ENCODE measurements around the gene SERGEF.

SERGEF gene

DNA sequence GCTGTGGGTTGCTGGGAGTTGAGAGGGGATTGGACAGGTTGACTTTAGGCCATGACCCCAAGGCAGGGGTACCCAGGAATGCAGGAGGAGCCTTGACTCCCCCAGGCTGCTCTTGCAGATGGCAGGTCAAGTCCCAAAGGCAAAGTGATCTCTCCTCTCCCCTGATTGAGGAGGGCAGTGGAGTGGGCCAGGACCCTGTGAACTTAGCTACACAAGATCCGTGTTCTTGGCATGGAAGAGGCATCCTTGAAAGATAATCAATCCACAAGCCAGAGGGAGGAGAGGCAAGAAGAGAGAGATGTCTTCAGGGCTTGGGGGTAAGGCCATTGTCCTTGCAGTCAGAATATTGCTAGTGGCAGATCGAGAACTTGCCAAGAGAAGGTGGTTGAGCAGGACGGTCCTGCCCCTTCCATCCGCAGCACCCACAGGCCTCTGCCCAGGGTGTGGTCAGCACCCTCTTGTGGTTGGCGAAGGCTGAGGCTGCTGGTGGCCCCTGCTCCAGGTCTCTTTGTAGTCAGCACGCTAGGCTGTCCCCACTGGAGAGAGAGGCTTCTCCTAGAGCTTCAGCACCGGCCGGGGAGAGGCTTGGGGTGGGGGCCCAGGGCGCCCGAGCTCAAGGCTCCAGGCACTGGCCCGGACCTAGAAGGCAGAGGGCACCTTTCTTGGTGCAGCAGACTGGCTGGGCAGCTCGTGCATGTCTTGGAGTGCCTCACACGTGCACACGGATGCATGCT is 232.8 kb downstream of the SERGEF start:
- DNase-seq, result no peak

DNA sequence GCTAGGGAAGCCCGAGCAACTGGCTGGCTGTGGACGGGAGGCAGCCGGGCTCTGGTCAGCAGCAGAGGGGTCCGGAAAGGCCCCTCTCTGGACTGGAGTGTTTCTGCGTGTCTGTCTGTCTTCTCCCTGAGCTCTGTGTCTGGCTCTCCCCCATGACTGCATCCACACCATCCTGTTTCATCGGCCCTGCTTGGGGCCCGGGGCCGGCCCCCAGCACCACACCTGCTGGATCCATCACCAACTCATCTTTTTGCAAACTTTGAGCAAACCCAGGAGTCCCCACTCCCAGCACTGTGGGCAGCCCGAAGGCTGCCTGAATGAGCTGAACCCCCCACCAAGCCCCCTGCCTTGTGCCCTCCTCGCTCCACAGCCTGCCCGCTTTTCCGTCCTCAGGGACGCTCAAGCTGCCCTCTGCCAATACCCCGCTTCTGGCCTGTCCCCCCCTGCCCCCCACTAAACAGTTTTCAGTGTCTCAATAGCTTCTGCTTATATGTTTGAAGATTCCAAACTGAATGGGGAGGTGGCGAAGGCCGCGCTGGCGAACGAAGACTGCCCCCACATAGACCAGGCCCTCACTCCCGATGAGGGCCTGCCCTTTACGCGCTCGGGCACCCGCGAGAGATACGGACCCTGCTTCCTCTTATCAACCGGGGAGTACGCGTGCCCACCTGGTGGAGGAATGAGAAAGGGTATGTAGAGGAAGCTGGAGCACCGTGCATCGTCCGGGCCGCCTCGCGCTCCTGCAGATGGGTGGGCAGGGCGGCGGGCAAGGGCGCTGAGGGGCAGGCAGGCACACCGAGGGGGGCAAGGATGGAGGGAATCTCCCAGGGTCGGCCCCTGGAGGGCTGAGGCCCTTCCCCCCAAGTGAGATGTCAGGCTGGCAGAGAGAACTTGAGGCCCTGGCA is 233.6 kb downstream of the SERGEF start:
- DNase-seq, result no peak

GRCh38 chr11:17778352-17778751 is 234.5 kb downstream of the SERGEF start:
- DNase-seq, result no peak

DNA sequence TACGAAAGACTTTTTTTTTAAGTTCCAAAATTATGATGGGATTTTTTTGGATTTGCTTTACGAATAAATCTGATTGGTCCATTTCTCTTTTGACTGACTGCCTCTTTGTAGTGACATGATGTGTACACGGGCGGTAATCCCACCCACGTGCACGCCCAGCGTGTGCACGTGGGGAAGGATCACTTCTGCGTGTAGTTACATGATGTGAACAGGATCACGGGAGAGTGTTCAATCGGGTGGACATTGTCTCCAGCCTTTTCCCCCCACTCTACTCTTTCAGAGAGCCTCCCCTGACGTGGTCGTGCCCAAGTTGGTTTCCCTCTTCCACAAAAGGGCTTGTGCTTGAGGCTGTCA is 235.1 kb downstream of the SERGEF start:
- DNase-seq, result no peak

GRCh38 chr11:17777086-17777737 is 235.6 kb downstream of the SERGEF start:
- no peak for DNase-seq

DNA sequence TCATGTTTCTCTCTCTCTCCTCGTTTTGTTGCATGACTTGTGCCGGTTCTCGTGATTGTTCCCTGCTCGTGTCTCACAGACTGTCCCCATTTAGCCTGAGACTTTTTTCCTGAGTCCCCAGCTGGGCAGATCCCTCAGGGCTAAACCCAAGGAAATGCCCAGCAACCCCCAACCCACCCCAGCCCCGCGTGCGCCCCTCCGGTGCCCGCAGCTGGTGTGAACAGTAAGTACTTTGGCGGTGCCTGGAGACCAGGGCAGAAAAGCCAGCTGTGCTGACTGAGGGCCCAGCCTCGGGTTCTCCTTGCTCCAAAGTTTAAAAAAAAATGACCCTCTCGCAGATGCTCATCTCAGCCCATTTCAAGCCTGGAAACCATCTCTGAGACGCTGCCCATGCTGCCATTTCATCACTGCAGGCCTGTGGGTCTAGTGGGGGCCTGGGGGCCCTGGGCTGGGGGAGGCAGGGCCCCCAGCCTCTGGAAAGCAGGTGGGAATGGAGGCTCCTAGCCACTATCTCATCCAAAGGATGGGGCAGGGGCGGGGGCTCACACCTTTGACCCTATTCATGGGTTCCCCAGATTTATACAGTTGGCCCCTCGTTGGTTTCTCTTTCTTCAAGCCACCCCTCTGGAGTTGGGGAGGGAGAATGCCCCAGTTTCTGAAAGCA is 236.5 kb downstream of the SERGEF start:
- no peak for DNase-seq

GRCh38 chr11:17775507-17776211 is 237.2 kb downstream of the SERGEF start:
- no peak for DNase-seq

- no peak for DNase-seq
Measured at GRCh38 chr11:17775035-17775348, 237.9 kb downstream of the SERGEF start.

DNA sequence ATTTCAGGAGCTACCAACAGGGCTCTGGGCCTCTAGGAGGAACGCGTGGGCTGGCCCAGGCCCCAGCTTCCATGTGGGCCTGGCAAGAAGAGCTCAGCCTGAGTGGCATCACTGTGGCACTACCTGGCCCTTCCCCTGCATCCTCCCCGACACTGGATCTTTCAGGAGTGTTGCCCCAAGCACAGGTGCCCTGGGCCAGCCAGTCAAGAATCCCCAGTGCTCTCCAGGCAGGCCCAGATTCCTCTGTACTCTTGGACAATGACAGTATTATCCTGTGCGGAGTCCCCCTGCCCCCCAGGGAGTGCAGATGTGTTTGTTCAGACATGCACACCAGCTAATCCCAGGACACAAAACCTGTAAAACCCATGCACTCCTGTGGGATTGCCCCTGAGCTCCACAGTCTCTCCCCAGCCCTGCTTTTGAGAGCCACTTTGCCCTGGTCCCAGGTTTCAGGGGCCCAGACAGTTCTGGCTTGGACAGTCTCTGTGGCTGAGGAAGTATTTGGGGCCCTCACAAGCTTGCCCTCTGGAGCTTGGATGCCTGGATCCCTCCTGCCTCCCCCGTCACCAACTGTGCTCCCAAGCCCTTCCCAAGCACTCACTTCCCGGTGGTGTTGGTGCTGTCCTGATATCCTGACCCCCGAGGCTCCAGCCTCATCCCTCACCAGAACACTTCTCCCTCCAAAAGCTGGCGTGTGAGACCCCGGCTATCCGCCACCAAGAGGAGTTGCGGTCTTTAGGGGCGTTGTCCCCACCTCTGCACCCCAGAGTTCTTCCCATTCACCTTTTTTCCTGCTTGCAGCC is 238.4 kb downstream of the SERGEF start:
- no peak for DNase-seq

DNA sequence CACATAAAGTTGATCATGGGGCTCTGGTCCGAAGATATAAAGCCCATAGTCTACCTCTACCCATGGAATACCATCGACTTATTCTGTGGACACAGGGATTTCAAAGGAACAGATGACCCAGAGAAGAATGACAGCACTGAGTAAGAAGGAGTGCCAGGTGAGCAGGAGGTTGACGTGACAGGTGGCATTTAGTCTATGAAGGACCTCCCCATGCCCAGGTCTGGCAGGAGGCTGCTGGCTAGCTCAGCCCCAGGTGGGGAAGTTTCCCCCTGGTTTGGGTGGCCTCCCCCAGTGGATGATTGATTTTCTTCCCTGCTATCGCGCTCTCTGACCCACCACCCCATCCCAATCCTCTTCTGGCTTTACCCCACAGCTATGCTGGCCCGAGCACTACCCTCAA is 239.2 kb downstream of the SERGEF start:
- no peak for DNase-seq

GRCh38 chr11:17772704-17773600 is 239.9 kb downstream of the SERGEF start:
- no peak for DNase-seq

DNA sequence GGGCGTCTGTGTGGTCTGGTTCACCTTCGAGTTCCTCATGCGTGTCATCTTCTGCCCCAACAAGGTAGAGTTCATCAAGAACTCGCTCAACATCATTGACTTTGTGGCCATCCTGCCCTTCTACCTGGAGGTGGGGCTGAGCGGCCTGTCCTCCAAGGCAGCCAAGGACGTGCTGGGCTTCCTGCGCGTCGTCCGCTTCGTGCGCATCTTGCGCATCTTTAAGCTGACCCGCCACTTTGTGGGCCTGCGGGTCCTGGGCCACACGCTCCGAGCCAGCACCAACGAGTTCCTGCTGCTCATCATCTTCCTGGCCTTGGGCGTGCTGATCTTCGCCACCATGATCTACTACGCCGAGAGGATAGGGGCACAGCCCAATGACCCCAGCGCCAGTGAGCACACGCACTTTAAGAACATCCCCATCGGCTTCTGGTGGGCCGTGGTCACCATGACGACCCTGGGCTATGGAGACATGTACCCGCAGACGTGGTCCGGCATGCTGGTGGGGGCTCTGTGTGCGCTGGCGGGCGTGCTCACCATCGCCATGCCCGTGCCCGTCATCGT is 240.9 kb downstream of the SERGEF start:
- no peak for DNase-seq

- DNase-seq, result no peak
Measured at GRCh38 chr11:17771415-17771814, 241.4 kb downstream of the SERGEF start.

DNA sequence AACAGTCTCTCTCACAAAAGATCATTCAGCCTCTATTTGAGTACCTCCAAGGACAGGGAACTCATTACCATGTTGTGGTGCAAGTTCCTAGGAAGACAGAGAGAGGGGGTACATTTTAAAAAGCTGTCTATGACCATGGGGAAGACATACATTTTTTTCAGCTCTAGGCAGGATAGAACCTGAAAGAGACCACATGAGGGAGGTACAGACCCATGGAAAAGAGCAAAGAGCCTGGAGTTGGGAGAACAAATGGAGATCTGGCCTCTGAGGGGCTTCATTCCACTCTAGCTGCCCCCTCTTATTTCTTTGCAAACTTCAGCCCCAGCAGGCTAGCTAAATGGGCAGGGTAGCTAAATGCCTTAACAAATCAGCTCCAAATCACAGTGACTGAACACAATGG is 241.9 kb downstream of the SERGEF start:
- DNase-seq, result no peak

DNA sequence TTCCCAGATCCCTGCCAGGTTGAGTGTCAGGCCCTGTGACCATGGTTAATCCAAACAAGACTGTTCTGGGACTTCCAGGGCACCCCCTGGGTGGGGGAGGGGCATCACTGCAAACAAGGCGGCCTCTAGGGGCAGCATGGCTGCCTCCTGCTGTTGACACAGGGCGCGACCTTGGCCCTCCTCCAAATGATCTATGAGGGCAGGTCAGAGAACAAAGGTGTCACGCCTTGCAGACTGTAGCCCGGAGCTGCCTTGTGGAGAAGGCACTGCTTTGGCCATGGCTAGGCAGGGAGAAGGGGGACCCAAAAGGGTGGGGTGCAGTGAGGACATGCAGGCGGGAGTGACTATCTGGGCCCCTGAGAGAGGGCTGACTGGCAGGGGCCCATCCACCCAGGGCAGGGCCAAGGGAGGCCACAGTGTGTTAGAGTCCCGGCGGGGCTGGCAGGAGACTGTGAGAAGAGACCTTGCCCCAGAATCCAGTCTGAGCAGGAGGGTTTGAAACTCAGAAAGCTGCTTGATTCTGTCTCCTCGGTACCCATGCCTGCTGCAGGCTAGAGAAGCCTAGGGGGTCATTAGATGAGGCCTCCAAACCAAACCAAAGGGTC is 242.7 kb downstream of the SERGEF start:
- DNase-seq, result no peak

DNA sequence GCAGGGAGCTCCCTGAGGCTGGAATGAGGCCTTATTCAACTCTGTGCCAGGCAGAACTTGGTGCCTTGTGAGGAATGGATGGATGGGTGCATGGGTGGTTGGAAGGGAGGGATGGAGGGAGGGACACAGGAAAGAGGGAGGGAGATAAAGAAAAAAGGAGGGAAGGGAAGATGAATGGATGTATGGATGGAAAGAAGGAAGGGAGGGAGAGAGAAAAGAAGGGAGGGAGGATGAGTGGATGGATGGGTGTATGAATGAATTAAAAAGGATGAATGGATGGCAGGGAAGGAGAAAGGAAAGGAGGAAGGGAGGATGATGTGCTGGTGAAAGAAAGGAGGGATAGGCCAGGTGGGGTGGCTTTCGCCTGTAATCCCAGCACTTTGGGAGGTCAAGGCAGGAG is 243.6 kb downstream of the SERGEF start:
- DNase-seq, result no peak

GRCh38 chr11:17768547-17768946 is 244.3 kb downstream of the SERGEF start:
- DNase-seq, result no peak

DNA sequence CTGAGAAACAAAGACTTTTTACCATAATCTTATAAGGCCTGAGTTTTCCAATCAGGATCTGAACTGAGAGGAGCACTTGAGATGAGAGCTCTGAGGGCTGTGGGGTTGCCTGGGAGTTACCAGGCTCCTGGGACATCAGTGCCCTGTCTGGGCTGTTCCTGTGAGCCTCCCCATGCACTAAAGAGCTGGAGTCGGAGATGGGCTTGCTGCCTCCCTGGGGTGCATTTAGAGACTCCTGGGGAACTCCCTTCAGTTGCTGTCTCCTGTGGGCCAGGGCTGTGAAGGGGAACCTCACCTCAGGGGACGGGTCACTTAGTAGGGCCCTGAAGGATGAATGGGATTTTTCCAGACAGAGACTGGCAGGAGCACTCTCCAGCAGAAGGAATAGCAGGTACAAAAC is 244.9 kb downstream of the SERGEF start:
- DNase-seq, result no peak

DNA sequence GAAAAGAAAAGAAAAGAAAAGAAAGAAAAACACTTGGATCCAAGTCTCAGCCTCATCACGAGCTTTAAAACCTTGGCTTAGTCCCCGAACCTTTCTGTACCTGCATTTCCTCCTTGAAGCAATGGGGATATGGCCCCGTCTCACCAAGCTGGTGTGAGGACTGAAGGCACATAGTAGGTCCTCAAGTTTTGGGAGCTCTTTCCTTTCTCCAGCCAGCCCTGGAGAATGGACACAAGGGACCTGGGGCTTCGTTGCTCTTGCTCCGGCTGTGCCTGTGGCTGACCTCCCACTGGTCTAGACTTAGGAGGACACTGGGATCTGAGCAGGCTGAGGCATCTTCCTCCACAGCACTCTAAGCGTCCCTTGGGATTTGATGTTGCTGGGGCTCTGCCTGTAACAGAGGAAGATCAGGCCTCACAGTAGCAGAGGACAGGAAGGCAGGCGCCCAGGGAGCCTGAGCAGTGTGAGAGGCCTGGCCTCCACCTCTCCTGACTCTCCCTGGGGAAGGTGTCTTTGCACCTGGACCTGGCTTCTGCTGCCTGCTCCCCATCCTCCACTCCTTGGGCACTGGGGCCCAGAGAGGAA is 245.5 kb downstream of the SERGEF start:
- DNase-seq, result no peak

DNA sequence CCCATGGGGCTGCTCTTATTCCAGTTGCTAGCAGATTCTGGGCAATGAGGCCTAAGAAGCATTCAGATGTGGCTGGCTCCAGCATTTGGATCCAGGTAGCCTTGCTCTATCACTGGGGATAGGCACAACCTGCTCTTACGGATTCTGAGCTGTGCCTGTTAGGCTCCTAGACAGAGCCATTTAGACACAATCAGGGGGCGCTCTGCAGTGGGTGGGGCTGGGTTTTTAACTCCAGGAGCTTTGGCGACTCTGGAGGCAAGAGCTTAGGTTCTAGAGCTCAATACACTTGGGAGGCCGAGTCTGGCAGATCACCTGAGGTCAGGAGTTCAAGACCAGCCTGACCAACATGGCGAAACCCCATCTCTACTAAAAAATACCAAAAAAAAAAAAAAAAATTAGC is 246.3 kb downstream of the SERGEF start:
- DNase-seq, result no peak

All from activated naive CD4-positive, alpha-beta T cell (primary cell).